Neural progenitor cell (in vitro differentiated cells): Measurements from ENCODE around the gene LINC01488.

Experiments
- CTCF ChIP-seq: fragments of 200-600 bp; sonication (generic); IDR thresholded peaks from 2 replicates; pipeline ENCODE4 v1.5.1; 2017; ENCODE audit warnings: antibody characterized with exemption, mild to moderate bottlenecking
- EZH2 ChIP-seq: fragments of 200-600 bp; sonication (generic); IDR thresholded peaks from 2 replicates; pipeline ENCODE4 v1.6.1; 2017; ENCODE audit warnings: antibody characterized with exemption, mild to moderate bottlenecking, moderate library complexity
- EZH2phosphoT487 ChIP-seq: fragments of 200-600 bp; sonication (generic); IDR thresholded peaks from 2 replicates; pipeline ENCODE4 v1.6.1; 2017; ENCODE audit warnings: antibody characterized with exemption

DNA sequence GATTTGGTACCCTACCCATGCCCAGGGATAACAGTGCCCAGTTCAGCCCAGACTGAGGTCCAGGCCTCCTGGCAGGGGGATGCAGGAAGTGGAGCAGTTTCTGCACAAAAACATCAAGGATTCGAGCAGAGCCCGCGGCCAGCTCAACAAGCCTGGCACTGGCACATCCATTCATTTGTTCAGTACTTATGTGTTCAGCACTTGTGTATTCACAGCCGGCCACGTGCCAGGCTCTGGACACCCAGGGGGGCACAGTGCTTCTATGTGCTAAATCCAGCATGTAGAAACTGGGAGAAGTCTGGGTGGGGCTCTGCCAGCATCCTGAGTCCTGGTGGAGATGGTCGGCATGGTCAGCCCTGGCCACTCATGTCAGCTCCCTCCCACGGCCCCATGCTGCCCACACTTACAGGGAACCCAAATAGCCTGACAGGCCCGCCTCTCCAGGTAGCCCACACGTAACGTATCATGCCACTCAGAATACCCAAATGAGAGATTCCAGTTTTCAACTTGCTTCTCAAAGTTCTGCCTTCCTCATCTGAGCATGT is 28.5 kb downstream of the LINC01488 start:
- no peak for TF ChIP-seq CTCF
- no peak for TF ChIP-seq EZH2
- TF ChIP-seq EZH2phosphoT487 = no peak
